Lung (tissue), 12 donors: ENCODE results near the gene HDAC10. TPM values are rescaled to one million over a fixed set of nuclear protein-coding genes. Genes with fewer than 3 reads are reported as not detected.

Experiments
- ATAC-seq: fragments of 200-7000 bp; cut with Tn5 transposase; one replicate; pipeline ENCODE4 v1.9.1; 2020; ENCODE audit warnings: moderate number of reproducible peaks; ENCODE audit not compliant: insufficient read depth, low FRiP score
- DNase-seq, 3 donors: peaks; one replicate each; pipeline ENCODE4 v3.0.0-alpha.2; 2013 to 2017
- H3K27ac ChIP-seq, 2 donors: one replicate each; pipeline ENCODE4 v1.5.1; 2013; ENCODE audit warnings: mild to moderate bottlenecking in 2 of 2, moderate library complexity in 2 of 2, control low read depth in 1 of 2, inconsistent platforms in 1 of 2, low read depth in 1 of 2, low read length in 1 of 2
- H3K27me3 ChIP-seq, 3 donors: one replicate each; pipeline ENCODE4 v1.5.1; 2013; ENCODE audit warnings: low read length in 2 of 3; ENCODE audit not compliant: control insufficient read depth in 3 of 3, insufficient read depth in 3 of 3
- H3K36me3 ChIP-seq, 4 donors: one replicate each; pipeline ENCODE4 v1.5.1; 2013; ENCODE audit warnings: low read length in 4 of 4, mild to moderate bottlenecking in 1 of 4, moderate library complexity in 1 of 4; ENCODE audit not compliant: control insufficient read depth in 4 of 4, insufficient read depth in 4 of 4
- H3K4me1 ChIP-seq, 5 donors: one replicate each; pipeline ENCODE4 v1.5.1; 2013; ENCODE audit warnings: low read length in 5 of 5, mild to moderate bottlenecking in 2 of 5, moderate library complexity in 1 of 5; ENCODE audit not compliant: control insufficient read depth in 5 of 5, insufficient read depth in 5 of 5
- H3K4me3 ChIP-seq: one replicate; pipeline ENCODE4 v1.5.1; 2013; ENCODE audit warnings: mild to moderate bottlenecking, control low read depth, moderate library complexity
- H3K9ac ChIP-seq, 2 donors: one replicate each; pipeline ENCODE4 v1.5.1; 2013; ENCODE audit warnings: low read length in 2 of 2, control low read depth in 1 of 2; ENCODE audit not compliant: insufficient read depth in 1 of 2
- H3K9me3 ChIP-seq, 4 donors: one replicate each; pipeline ENCODE4 v1.5.1; 2013; ENCODE audit warnings: low read length in 3 of 4, mild to moderate bottlenecking in 1 of 4, moderate library complexity in 1 of 4; ENCODE audit not compliant: control insufficient read depth in 4 of 4, insufficient read depth in 3 of 4
- CTCF ChIP-seq: IDR thresholded peaks from 2 replicates; pipeline ENCODE4 v1.5.1; 2012; ENCODE audit warnings: mild to moderate bottlenecking; ENCODE audit errors: control extremely low read depth, extremely low read depth
- WGBS, 2 donors: extraction: QIAGEN DNeasy Blood & Tissue Kit; methylation state at CpG; one replicate each; pipeline ENCODE4 v1.1.7; 2013; 5-methylcytosine and 5-hydroxymethylcytosine counted together
- polyA plus RNA-seq, 2 donors: library from polyadenylated mRNA; stranded (reverse); fragments of 200-250 nt; gene quantifications; one replicate each; pipeline ENCODE4 v1.2.1, GENCODE V29; 2013
- total RNA-seq, 2 donors: library from RNA; depleted of rRNA in 1 of 2; stranded (reverse); fragments of >200 nt in 1 of 2; gene quantifications; one replicate each; pipeline ENCODE4 v1.2.1, GENCODE V29; 2014 to 2021
- donor health status: control.
- donor health status: control.
- donor health status: Bipolar disorder and iron deficiency.
- donor health status: healthy.
- donor health status: DM: yes; HTN: yes; CAD: no.

HDAC10 gene
- total and polyA plus RNA-seq, 4 donors, result 32.2 to 53.7 (median 36.3) TPM

- H3K4me3 ChIP-seq, result no peak overlapping the region
- H3K27ac ChIP-seq, result no peak overlapping the region
- DNase-seq (no peak), ATAC-seq (no peak)
- peaks cover 0 to 17% (median 0%) of the 10 kb centered on the region in 5 donors for H3K4me1 ChIP-seq
- no peak for TF ChIP-seq CTCF
- WGBS, 2 donors, result 87 to 89% methylated on average over 18 of the region's 18 CpGs
- no peak overlapping the region for H3K9ac ChIP-seq
- peaks cover 4 to 41% (median 12%) of the 10 kb centered on the region in 4 donors for H3K36me3 ChIP-seq
- H3K27me3 ChIP-seq, result no peaks in the 10 kb centered on the region
- no peaks in the 10 kb centered on the region for H3K9me3 ChIP-seq
Measured at GRCh38 chr22:50199251-50199721, 51.8 kb downstream of the HDAC10 start.

GRCh38 chr22:50198624-50199017 lies 52.4 kb downstream of the HDAC10 start:
- no peak for TF ChIP-seq CTCF
- DNase-seq (no peak), ATAC-seq (no peak)
- 93 to 94% methylated on average over 16 of the region's 16 CpGs for WGBS, 2 donors
- Histone ChIP-seq H3K27ac (no peak overlapping the region), H3K4me3 (no peak overlapping the region), H3K36me3 (peaks cover 4 to 48% (median 12%) of the 10 kb centered on the region in 4 donors), H3K9me3 (no peaks in the 10 kb centered on the region), H3K9ac (no peak overlapping the region), H3K4me1 (peaks cover 0 to 17% (median 0%) of the 10 kb centered on the region in 5 donors), H3K27me3 (no peaks in the 10 kb centered on the region)

- Histone ChIP-seq H3K36me3 (peaks cover 2 to 52% (median 9%) of the 10 kb centered on the region in 4 donors), H3K27me3 (no peaks in the 10 kb centered on the region), H3K4me3 (no peak overlapping the region), H3K27ac (no peak overlapping the region), H3K4me1 (peaks cover 0 to 17% (median 0%) of the 10 kb centered on the region in 5 donors), H3K9ac (no peak overlapping the region), H3K9me3 (no peaks in the 10 kb centered on the region)
- DNase-seq (no peak), ATAC-seq (no peak)
- WGBS, 2 donors, result 95% methylated on average over 60 to 61 of the region's 61 CpGs
- TF ChIP-seq CTCF, result no peak
Measured at GRCh38 chr22:50197856-50198623, 53.0 kb downstream of the HDAC10 start.
